HepG2 (cell line): ENCODE data around the gene GPATCH8. TPM values are rescaled to one million over a fixed set of nuclear protein-coding genes. Genes with fewer than 3 reads are reported as not detected.

Source experiments
- ATAD3A ChIP-seq: sonication (generic); formaldehyde crosslinking; IDR thresholded peaks from 2 replicates; pipeline ENCODE4 v1.4.0; 2020; ENCODE audit warnings: missing genetic modification reagents
- ATF4 ChIP-seq, 2 experiments: fragments of 450-650 bp in 1 of 2; sonication (generic) in 1 of 2; formaldehyde crosslinking; IDR thresholded peaks; 2 replicates each; pipeline versions ENCODE4 v1.5.0 to v1.8.0; 2020 to 2022; ENCODE audit warnings: mild to moderate bottlenecking in 1 of 2, missing genetic modification reagents in 1 of 2
- CERS6 ChIP-seq: sonication (generic); formaldehyde crosslinking; IDR thresholded peaks from 2 replicates; pipeline ENCODE4 v1.5.0; 2020; ENCODE audit warnings: missing genetic modification reagents
- MEF2D ChIP-seq: sonication (generic); formaldehyde crosslinking; IDR thresholded peaks from 2 replicates; pipeline ENCODE4 v1.5.1; 2020; ENCODE audit warnings: mild to moderate bottlenecking, missing genetic modification reagents
- MZF1 ChIP-seq: sonication (generic); formaldehyde crosslinking; IDR thresholded peaks from 2 replicates; pipeline ENCODE4 v1.8.1; 2023; ENCODE audit warnings: mild to moderate bottlenecking, missing genetic modification reagents, borderline replicate concordance
- RBM39 ChIP-seq: fragments of 200-400 bp; formaldehyde crosslinking; IDR thresholded peaks from one replicate; pipeline ENCODE4 v1.6.1; 2018; ENCODE audit warnings: antibody characterized with exemption, mild to moderate bottlenecking, low read depth, low read length; ENCODE audit not compliant: poor library complexity, severe bottlenecking
- THAP9 ChIP-seq: sonication (generic); formaldehyde crosslinking; IDR thresholded peaks from 2 replicates; pipeline ENCODE4; 2020; ENCODE audit warnings: missing genetic modification reagents, mild to moderate bottlenecking, borderline replicate concordance
- TOE1 ChIP-seq: sonication (generic); formaldehyde crosslinking; IDR thresholded peaks from 2 replicates; pipeline ENCODE4 v1.4.0; 2020; ENCODE audit warnings: mild to moderate bottlenecking, missing genetic modification reagents
- ZBTB8A ChIP-seq: sonication (generic); formaldehyde crosslinking; IDR thresholded peaks from 2 replicates; pipeline ENCODE4 v1.4.0; 2020; ENCODE audit warnings: mild to moderate bottlenecking, low read depth, missing genetic modification reagents, borderline replicate concordance
- ZFP36 ChIP-seq: fragments of 150-350 bp; IDR thresholded peaks from 2 replicates; pipeline ENCODE4 v1.6.1; 2018; ENCODE audit warnings: borderline replicate concordance, low read length, low read depth; ENCODE audit not compliant: partially characterized antibody
- ZNF616 ChIP-seq: sonication (generic); formaldehyde crosslinking; IDR thresholded peaks from 2 replicates; pipeline ENCODE4 v1.5.0; 2020; ENCODE audit warnings: low read depth, mild to moderate bottlenecking, missing genetic modification reagents
- ZNF629 ChIP-seq: sonication (generic); formaldehyde crosslinking; conservative IDR thresholded peaks from 2 replicates; pipeline ENCODE4 v1.5.0; 2020; ENCODE audit warnings: missing genetic modification reagents
- ZNF672 ChIP-seq: sonication (generic); formaldehyde crosslinking; IDR thresholded peaks from 2 replicates; pipeline ENCODE4 v1.8.1; 2022; ENCODE audit warnings: missing genetic modification reagents
- ZNF709 ChIP-seq: sonication (generic); formaldehyde crosslinking; IDR thresholded peaks from 2 replicates; pipeline ENCODE4 v1.5.0; 2020; ENCODE audit warnings: mild to moderate bottlenecking, missing genetic modification reagents
- ZNF749 ChIP-seq: sonication (generic); formaldehyde crosslinking; IDR thresholded peaks from 2 replicates; pipeline ENCODE4 v1.8.0; 2022; ENCODE audit warnings: mild to moderate bottlenecking, missing genetic modification reagents, moderate library complexity, borderline replicate concordance
- polyA plus RNA-seq, 8 experiments: library from polyadenylated mRNA; depleted of rRNA in 3 of 8; stranded (reverse) in 7 of 8; unstranded in 1 of 8; fragments of >200 nt; fragmentation: Illumina TruSeq in 4 of 8; extraction: Trizol in 4 of 8; gene quantifications; 2 replicates each; pipeline versions ENCODE4 v1.2.1 to v1.2.3, GENCODE V29; 2011 to 2016; ENCODE audit warnings: low read depth in 4 of 8, missing spikeins in 1 of 8, mixed read lengths in 1 of 8; ENCODE audit not compliant: insufficient read depth in 1 of 8
- total RNA-seq, 5 experiments: library from RNA; depleted of rRNA; stranded (reverse); fragments of >200 nt; fragmentation: Illumina TruSeq; extraction: Trizol; gene quantifications; 2 replicates each; pipeline ENCODE4 v1.2.3, GENCODE V29; 2016; ENCODE audit warnings: low read depth in 1 of 5
- TF ChIP-seq, protein P1 (sequence below): sonication (generic); formaldehyde crosslinking; IDR thresholded peaks from 2 replicates; pipeline ENCODE4 v1.5.0; 2020; ENCODE audit warnings: missing genetic modification reagents, mild to moderate bottlenecking, borderline replicate concordance
- TF ChIP-seq, protein P2 (sequence below): sonication (generic); formaldehyde crosslinking; IDR thresholded peaks from 2 replicates; pipeline ENCODE4 v1.4.0; 2020; ENCODE audit warnings: missing genetic modification reagents

GPATCH8 gene
- total and polyA plus RNA-seq, 2 of the 13 experiments (the other 11 are each of a cell fraction or from before 2014, with no cell fraction given), result 20.7 to 21.5 TPM

DNA sequence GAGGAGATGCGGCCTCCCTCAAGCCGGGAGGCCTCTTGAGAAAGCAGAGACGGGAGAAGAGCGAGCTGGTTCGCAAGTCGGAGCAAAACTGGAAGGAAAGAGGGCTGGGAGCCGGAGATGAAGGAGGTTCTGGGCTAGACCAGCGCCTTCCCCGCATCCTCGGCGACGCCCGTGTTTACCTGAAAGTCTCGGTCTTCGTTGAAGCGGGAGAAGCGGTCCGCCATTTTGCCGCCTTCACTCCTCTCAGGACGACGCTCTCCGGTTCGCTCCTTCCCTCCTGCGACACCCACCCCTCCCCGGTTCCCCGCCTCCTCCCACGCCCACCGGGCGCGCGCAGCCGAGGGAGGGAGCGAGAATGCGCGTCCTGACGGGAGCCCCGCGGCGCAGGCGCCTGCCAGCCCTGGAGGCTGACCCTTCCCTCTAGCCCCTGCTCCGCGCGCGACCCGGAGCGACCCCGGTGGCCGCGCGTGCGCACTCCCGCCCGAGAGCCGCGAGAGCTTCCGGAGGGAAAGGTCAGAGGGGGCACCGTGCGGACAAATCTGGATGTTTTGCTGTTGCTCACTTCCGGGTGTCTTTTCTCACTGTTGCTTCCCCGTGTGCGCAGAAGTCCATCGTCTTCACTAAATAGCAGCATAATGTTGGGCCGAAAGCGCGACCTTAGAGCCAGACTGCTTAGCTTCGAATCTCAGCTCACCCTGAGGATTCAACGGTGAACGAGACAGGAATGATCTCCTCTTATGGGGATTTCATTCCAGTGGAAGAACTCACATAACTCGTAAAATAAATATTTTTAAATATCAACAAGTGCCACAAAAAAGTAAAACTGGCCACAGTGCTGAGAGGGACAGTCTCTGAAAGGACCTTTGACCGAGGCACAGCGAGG is at the start of gene GPATCH8 (continued):
- 0 out of 4 replicates have a peak, but pooled peaks of 1 of the 2 experiments have one; percentile 59 for TF ChIP-seq ATF4 (CRISPR knock-in tag; IDR thresholded peaks at IDR 0.05)
- TF ChIP-seq ZNF672 (CRISPR knock-in tag), result no peak
- peak; percentile 75; the same call in 1 of the 2 replicates for TF ChIP-seq ZNF616
- TF ChIP-seq ZFP36, result no peak
- peak; percentile 20 for TF ChIP-seq RBM39
- TF ChIP-seq CERS6 (CRISPR knock-in tag), result no peak
- 0 out of 2 replicates have a peak, but pooled peaks have one; percentile 46 for TF ChIP-seq MEF2D
- peak; percentile 77 for TF ChIP-seq THAP9 (CRISPR knock-in tag)
- no peak for TF ChIP-seq ATAD3A (CRISPR knock-in tag)
- TF ChIP-seq, protein P1, sequence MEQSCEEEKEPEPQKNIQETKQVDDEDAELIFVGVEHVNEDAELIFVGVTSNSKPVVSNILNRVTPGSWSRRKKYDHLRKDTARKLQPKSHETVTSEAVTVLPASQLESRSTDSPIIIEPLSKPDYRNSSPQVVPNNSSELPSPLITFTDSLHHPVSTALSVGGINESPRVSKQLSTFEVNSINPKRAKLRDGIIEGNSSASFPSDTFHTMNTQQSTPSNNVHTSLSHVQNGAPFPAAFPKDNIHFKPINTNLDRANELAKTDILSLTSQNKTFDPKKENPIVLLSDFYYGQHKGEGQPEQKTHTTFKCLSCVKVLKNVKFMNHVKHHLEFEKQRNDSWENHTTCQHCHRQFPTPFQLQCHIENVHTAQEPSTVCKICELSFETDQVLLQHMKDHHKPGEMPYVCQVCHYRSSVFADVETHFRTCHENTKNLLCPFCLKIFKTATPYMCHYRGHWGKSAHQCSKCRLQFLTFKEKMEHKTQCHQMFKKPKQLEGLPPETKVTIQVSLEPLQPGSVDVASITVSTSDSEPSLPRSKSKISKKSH (CRISPR knock-in tag), result peak; percentile 56
- TF ChIP-seq TOE1 (CRISPR knock-in tag), result 0 out of 2 replicates have a peak, but pooled peaks have one; percentile 10
- TF ChIP-seq, protein P2, sequence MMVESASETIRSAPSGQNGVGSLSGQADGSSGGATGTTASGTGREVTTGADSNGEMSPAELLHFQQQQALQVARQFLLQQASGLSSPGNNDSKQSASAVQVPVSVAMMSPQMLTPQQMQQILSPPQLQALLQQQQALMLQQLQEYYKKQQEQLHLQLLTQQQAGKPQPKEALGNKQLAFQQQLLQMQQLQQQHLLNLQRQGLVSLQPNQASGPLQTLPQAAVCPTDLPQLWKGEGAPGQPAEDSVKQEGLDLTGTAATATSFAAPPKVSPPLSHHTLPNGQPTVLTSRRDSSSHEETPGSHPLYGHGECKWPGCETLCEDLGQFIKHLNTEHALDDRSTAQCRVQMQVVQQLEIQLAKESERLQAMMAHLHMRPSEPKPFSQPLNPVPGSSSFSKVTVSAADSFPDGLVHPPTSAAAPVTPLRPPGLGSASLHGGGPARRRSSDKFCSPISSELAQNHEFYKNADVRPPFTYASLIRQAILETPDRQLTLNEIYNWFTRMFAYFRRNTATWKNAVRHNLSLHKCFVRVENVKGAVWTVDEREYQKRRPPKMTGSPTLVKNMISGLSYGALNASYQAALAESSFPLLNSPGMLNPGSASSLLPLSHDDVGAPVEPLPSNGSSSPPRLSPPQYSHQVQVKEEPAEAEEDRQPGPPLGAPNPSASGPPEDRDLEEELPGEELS (CRISPR knock-in tag), result peak; percentile 11; the same call in 1 of the 2 replicates
- TF ChIP-seq ZNF709 (CRISPR knock-in tag), result peak; percentile 72
- no peak; the same call in 1 of the 2 replicates for TF ChIP-seq ZNF629 (CRISPR knock-in tag)
- TF ChIP-seq ZNF749 (CRISPR knock-in tag), result no peak
- TF ChIP-seq MZF1 (CRISPR knock-in tag), result 0 out of 2 replicates have a peak, but pooled peaks have one; percentile 2
- no peak for TF ChIP-seq ZBTB8A (CRISPR knock-in tag)
